SU-DHL-6 (cell line): ENCODE data around the gene NIN.
A peak's percentile ranks its signal among the peaks of the same experiment; 100 is the strongest.

Experiments
- H2AFZ ChIP-seq: fragments of 200-600 bp; sonication (generic); 2 replicates; pipeline ENCODE4 v1.6.1; 2014; ENCODE audit warnings: low read depth, mild to moderate bottlenecking, moderate library complexity, mixed read lengths, antibody characterized with exemption, low read length; ENCODE audit not compliant: severe bottlenecking
- H3F3A ChIP-seq: fragments of 200-600 bp; shearing (Covaris generic); 2 replicates; pipeline ENCODE4 v1.6.0; 2016; ENCODE audit warnings: antibody characterized with exemption, mild to moderate bottlenecking; ENCODE audit not compliant: insufficient read depth
- H3K27ac ChIP-seq: fragments of 200-600 bp; sonication (generic); 2 replicates; pipeline ENCODE4 v1.5.1; 2016; ENCODE audit warnings: low read depth, mild to moderate bottlenecking, low read length, moderate library complexity, mixed read lengths
- H3K27me3 ChIP-seq: fragments of 200-600 bp; sonication (generic), shearing (Covaris generic); 2 replicates; pipeline ENCODE4 v1.6.0; 2014; ENCODE audit warnings: mild to moderate bottlenecking, low read length
- H3K36me3 ChIP-seq: fragments of 200-600 bp; sonication (generic); 2 replicates; pipeline ENCODE4 v1.6.1; 2014; ENCODE audit warnings: mild to moderate bottlenecking, low read length, mixed read lengths
- H3K4me2 ChIP-seq: fragments of 300-600, 200-600 bp; shearing (Covaris generic), sonication (generic); 2 replicates; pipeline ENCODE4 v1.6.0; 2014; ENCODE audit warnings: low read length, low read depth, mild to moderate bottlenecking; ENCODE audit not compliant: poor library complexity, severe bottlenecking
- H3K4me3 ChIP-seq: fragments of 200-600 bp; sonication (generic); 2 replicates; pipeline ENCODE4 v1.5.1; 2014; ENCODE audit warnings: antibody characterized with exemption, low read length, mild to moderate bottlenecking, mixed read lengths; ENCODE audit not compliant: insufficient read depth, poor library complexity, severe bottlenecking
- H3K79me2 ChIP-seq: fragments of 200-600 bp; sonication (generic); 2 replicates; pipeline ENCODE4 v1.6.1; 2014; ENCODE audit warnings: mild to moderate bottlenecking, low read length, moderate library complexity; ENCODE audit not compliant: insufficient read depth
- H3K9ac ChIP-seq: fragments of 200-600 bp; sonication (generic); 2 replicates; pipeline ENCODE4 v1.7.0; 2014; ENCODE audit warnings: mild to moderate bottlenecking, low read length
- H3K9me2 ChIP-seq: fragments of 200-600 bp; sonication (generic); replicated peaks from 2 replicates; pipeline ENCODE4 v1.6.1; 2014; ENCODE audit warnings: low read length; ENCODE audit not compliant: insufficient read depth
- H3K9me3 ChIP-seq: fragments of 200-600 bp; sonication (generic); 2 replicates; pipeline ENCODE4 v1.6.1; 2014; ENCODE audit warnings: low read length, mixed read lengths; ENCODE audit not compliant: insufficient read depth
- H4K20me1 ChIP-seq: fragments of 200-600 bp; sonication (generic); 2 replicates; pipeline ENCODE4 v1.6.1; 2014; ENCODE audit warnings: low read depth, mild to moderate bottlenecking, antibody characterized with exemption, low read length, moderate library complexity, mixed read lengths
- CTCF ChIP-seq: fragments of 200-600 bp; sonication (generic); IDR thresholded peaks from one replicate; pipeline ENCODE4 v1.5.1; 2017; ENCODE audit warnings: antibody characterized with exemption, mild to moderate bottlenecking, low read length, moderate library complexity; ENCODE audit not compliant: insufficient read depth, poor library complexity, severe bottlenecking
- EZH2phosphoT487 ChIP-seq: fragments of 200-600 bp; sonication (generic), shearing (Covaris generic); conservative IDR thresholded peaks from 2 replicates; pipeline ENCODE4 v1.6.1; 2018; ENCODE audit warnings: mild to moderate bottlenecking, antibody characterized with exemption, low read length, moderate library complexity, mixed read lengths

Gene NIN

GRCh38 chr14:50792634-50793068, 38.3 kb downstream of the NIN start:
- Histone ChIP-seq H4K20me1 (no peaks in the 10 kb centered on the region), H3K9ac (peak overlapping the region; percentile 60), H3K9me3 (no peaks in the 10 kb centered on the region), H3K4me3 (peak overlapping the region; percentile 46), H3K27ac (peak overlapping the region; percentile 97), H3K36me3 (no peaks in the 10 kb centered on the region), H3K79me2 (peaks cover 58% of the 10 kb centered on the region), H3K9me2 (no peaks in the 10 kb centered on the region), H3K4me2 (peak overlapping the region; percentile 98), H2AFZ (no peak overlapping the region), H3F3A (peaks cover 70% of the 10 kb centered on the region), H3K27me3 (no peaks in the 10 kb centered on the region)
- TF ChIP-seq EZH2phosphoT487 (no peak), CTCF (no peak)

GRCh38 chr14:50792051-50792477, 38.9 kb downstream of the NIN start:
- H4K20me1 ChIP-seq: no peaks in the 10 kb centered on the region
- H3K9ac ChIP-seq: peak overlapping the region; percentile 60
- no peaks in the 10 kb centered on the region for H3K36me3 ChIP-seq
- TF ChIP-seq EZH2phosphoT487 (no peak), CTCF (no peak)
- peaks cover 61% of the 10 kb centered on the region for H3K79me2 ChIP-seq
- H3F3A ChIP-seq: peaks cover 70% of the 10 kb centered on the region
- H2AFZ ChIP-seq: no peak overlapping the region
- H3K4me2 ChIP-seq: peak overlapping the region; percentile 98
- H3K4me3 ChIP-seq: peak overlapping the region; percentile 46
- no peaks in the 10 kb centered on the region for H3K9me2 ChIP-seq
- no peaks in the 10 kb centered on the region for H3K27me3 ChIP-seq
- H3K27ac ChIP-seq: peak overlapping the region; percentile 97
- H3K9me3 ChIP-seq: no peaks in the 10 kb centered on the region

GRCh38 chr14:50791201-50791600, 39.8 kb downstream of the NIN start:
- Histone ChIP-seq H3F3A (peaks cover 68% of the 10 kb centered on the region), H3K9ac (peak overlapping the region; percentile 60), H3K9me3 (no peaks in the 10 kb centered on the region), H3K79me2 (peaks cover 60% of the 10 kb centered on the region), H3K36me3 (0 out of 2 replicates have a peak, but pooled peaks cover 4% of the 10 kb centered on the region), H3K4me3 (peak overlapping the region; percentile 46), H3K27ac (peak overlapping the region; percentile 97), H4K20me1 (no peaks in the 10 kb centered on the region), H3K9me2 (no peaks in the 10 kb centered on the region), H3K4me2 (peak overlapping the region; percentile 98), H3K27me3 (no peaks in the 10 kb centered on the region), H2AFZ (no peak overlapping the region)
- TF ChIP-seq EZH2phosphoT487 (no peak), CTCF (no peak)

GRCh38 chr14:50790589-50790988, 40.4 kb downstream of the NIN start:
- Histone ChIP-seq H3K9me2 (no peaks in the 10 kb centered on the region), H4K20me1 (no peaks in the 10 kb centered on the region), H3K4me3 (peak overlapping the region; percentile 46), H3K4me2 (peak overlapping the region; percentile 98), H3F3A (peaks cover 69% of the 10 kb centered on the region), H3K27me3 (no peaks in the 10 kb centered on the region), H2AFZ (no peak overlapping the region), H3K9ac (peak overlapping the region; percentile 60), H3K79me2 (peaks cover 60% of the 10 kb centered on the region), H3K27ac (peak overlapping the region; percentile 97), H3K36me3 (0 out of 2 replicates have a peak, but pooled peaks cover 4% of the 10 kb centered on the region), H3K9me3 (no peaks in the 10 kb centered on the region)
- no peak for TF ChIP-seq EZH2phosphoT487
